ENCODE results near the gene MAPT.

Gene MAPT

DNA sequence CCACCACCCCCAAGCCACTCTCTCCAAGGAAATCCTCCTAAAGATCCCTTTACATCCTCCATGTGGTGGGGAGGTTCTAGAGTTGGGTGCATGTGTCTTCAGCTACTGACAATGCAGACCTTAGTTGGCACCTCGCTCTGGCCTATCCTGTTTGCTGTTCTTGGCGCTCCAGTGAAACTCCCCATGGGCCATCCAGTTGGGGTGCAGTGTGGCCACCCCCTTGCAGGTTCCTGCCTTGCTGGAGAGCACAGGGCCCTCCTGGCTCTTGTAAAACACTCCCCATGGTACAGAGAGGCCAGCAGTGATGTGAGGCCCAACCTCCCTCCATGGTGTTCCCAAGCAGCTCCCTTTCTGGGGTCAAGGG is 82.0 kb downstream of the MAPT start:
- DNase-seq, result no peak

- no peak for DNase-seq
Observed at GRCh38 chr17:45976755-45977505, 82.6 kb downstream of the MAPT start.

- no peak for DNase-seq
Observed at GRCh38 chr17:45977506-45977824, 83.1 kb downstream of the MAPT start.

- DNase-seq, result no peak
Observed at GRCh38 chr17:45977976-45978626, 83.7 kb downstream of the MAPT start.

DNA sequence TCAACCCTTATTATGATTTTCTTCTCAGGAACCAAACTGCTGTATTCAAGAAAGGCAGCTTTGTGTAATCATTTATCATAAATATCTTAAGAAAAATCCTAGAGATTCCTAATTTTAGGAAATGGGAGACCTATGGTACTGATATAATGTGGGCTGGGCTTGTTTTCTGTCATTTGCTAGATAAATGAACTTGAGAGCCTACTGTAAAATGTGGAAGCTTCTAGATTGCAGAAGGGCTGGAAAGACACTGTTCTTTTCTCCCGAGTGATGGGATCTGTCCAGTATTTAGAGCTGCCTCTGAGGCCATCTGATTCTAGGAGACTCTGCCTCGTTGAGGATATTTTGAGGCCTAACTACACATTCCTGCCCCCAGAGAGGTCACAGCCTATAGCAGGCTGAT is 84.8 kb downstream of the MAPT start:
- DNase-seq, result no peak

DNA sequence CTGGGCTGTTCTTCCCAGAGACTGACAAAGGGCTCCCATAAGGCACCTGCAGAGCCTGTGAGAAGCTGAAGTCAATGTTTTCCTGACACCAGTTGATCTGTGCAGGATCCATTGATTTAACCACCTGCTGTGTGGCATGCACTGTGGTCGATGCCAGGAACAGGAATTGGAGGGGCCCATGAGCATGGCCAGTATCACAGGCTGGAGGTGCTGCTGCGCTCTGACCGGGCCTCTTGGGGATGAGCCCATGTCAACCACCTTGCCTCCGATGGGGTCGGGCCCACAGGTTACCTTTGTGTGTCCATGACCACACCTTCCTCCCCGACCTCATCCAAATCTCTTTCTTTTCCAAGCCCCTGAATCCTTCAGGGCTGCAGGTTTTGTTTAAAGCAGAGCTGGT is 86.5 kb downstream of the MAPT start:
- no peak for DNase-seq

- DNase-seq, result no peak
Observed at GRCh38 chr17:45981306-45981705, 87.0 kb downstream of the MAPT start.

- no peak for DNase-seq
Observed at GRCh38 chr17:45982791-45983613, 88.6 kb downstream of the MAPT start.

- DNase-seq, result no peak
Observed at GRCh38 chr17:45983614-45984310, 89.4 kb downstream of the MAPT start.

DNA sequence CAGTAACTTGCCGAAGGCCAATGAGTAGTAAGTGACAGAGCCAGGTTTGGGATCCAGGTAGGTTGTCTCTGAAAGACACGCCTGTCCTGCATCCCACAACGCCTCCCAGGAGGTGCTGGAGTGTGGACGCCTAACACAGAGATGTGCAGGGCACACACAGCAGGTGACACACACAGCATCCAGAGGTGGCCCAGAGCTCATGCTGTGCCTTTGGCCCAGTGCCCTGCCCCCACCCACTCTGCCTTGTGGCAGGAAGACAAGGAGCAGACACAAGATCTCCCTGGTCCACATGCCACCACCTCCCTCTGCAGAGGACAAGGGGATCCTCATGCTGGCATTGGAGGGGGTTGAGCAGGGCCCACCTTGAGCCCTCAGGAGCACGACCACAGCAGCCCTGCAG is 90.0 kb downstream of the MAPT start:
- DNase-seq, result no peak

- DNase-seq, result no peak
Observed at GRCh38 chr17:45985447-45985846, 91.1 kb downstream of the MAPT start.

DNA sequence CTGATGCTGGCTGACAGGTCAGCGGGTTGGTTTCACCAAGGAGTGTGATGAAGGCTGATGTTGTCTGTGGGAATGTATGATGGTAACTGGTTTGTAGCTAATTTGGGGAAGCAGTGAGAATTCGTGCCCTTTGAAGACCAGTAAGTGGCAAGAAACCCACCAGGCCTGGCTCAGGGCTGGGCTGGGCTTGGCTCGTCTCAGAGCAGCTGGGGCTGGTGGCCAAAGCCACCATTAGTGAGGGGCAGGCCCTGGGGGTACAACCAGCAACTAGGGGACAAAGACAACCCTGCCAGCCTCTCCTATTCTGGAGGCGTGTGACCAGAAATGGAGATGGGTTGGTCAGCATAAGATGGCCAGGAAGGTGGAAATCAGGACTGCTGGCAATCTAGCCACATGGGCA is 91.7 kb downstream of the MAPT start:
- no peak for DNase-seq

GRCh38 chr17:45987706-45988105 is 93.4 kb downstream of the MAPT start:
- DNase-seq, result no peak

- no peak for DNase-seq
Observed at GRCh38 chr17:45989759-45990158, 95.4 kb downstream of the MAPT start.

DNA sequence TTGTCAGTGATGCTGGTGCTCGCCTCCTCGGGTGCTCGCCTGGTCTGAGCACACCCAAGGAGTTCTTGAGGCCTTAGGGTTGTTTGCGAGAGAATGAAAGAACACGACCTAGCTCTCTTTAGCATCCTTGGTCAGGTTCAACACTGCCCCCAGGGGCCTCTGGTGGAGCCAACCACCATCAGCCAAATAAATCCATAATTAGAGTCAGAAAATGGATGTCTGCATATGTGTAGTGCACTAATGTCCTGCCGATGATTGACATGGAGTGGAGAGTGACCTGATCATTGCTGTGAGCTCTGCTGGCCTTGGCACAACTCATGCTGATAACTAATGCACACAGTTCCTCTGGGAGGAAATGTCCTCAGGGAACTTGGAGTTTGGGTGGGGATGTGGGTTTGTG is 96.5 kb downstream of the MAPT start:
- no peak for DNase-seq

DNA sequence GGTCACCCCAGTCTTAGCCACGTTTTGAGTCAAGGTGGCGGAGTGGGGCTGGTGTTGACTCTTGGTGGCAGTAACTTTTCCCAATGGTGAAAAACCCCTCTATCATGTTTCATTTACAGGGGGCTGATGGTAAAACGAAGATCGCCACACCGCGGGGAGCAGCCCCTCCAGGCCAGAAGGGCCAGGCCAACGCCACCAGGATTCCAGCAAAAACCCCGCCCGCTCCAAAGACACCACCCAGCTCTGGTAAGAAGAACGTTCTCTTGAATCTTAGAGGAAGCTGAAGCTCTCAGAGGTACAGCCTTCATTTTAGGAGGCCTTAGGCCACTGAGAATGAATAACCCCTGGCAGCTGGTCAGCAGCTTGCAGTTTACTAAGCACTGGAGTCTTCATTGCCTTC is 97.0 kb downstream of the MAPT start:
- DNase-seq, result no peak

- DNase-seq, result no peak
Observed at GRCh38 chr17:45992175-45992574, 97.8 kb downstream of the MAPT start.

- no peak for DNase-seq
Observed at GRCh38 chr17:45992904-45993303, 98.5 kb downstream of the MAPT start.

GRCh38 chr17:45993962-45994627 is 99.7 kb downstream of the MAPT start:
- no peak for DNase-seq

GRCh38 chr17:45994987-45995386 is 100.6 kb downstream of the MAPT start:
- no peak for DNase-seq

DNA sequence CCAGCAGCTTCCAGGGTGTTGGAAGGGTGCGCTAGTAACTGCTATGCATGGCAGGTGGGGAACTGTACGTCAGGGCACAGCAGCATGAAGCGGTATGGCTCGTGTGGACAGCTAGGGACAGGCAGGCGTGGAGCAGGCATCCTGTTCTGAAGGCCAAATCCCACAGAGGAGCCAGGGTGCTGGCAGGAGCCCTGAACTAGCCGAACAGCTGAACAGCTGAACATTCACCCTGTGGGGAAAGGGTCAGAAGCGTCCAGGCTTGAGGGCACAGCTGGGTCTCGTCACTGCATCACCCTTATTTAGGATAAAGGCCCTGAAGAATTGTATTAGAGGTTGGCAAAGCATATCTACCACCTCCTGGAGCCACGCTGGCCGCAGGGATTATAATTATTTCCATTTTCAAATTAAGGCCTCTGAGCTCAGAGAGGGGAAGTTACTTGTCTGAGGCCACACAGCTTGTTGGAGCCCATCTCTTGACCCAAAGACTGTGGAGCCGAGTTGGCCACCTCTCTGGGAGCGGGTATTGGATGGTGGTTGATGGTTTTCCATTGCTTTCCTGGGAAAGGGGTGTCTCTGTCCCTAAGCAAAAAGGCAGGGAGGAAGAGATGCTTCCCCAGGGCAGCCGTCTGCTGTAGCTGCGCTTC is 101.4 kb downstream of the MAPT start:
- DNase-seq, result no peak

- DNase-seq, result no peak
Observed at GRCh38 chr17:45996282-45996937, 102.1 kb downstream of the MAPT start.
